Measurements from ENCODE around the gene FOLR2. TPM values are rescaled to one million over a fixed set of nuclear protein-coding genes. Genes with fewer than 3 reads are reported as not detected.

Gene FOLR2
- polyA plus RNA-seq, 1 donor (not counting 4 experiments of a cell fraction or from before 2014, with no cell fraction given): not detected

- TF ChIP-seq CTCF (optimal IDR thresholded peaks at IDR 0.05 in 1 of 3, IDR thresholded peaks at IDR 0.05 in 1 of 3, conservative IDR thresholded peaks at IDR 0.05 in 1 of 3; ENCODE audit: extremely low read depth in 1 of 3, insufficient read depth in 2 of 3, low read length in 3 of 3) (no peak), EZH2 (IDR thresholded peaks at IDR 0.05; ENCODE audit: low read length) (no peak)
- no peak for FAIRE-seq
Measured at GRCh38 chr11:72247584-72247983, 31.0 kb downstream of the FOLR2 start.

GRCh38 chr11:72249961-72250360 is 33.4 kb downstream of the FOLR2 start:
- Histone ChIP-seq H3K27me3 (ENCODE audit: control insufficient read depth, extremely low read depth, insufficient read depth, low read length) (peaks cover 39% of the 10 kb centered on the region), H4K20me1 (ENCODE audit: control insufficient read depth, extremely low read depth, insufficient read depth, low read length) (no peaks in the 10 kb centered on the region), H3K4me2 (ENCODE audit: control insufficient read depth, extremely low read depth, insufficient read depth, low read depth, low read length) (no peak overlapping the region), H3K9me3 (ENCODE audit: control insufficient read depth, low read depth, low read length) (no peaks in the 10 kb centered on the region), H3K36me3 (ENCODE audit: control insufficient read depth in 2 of 2, extremely low read depth in 1 of 2, insufficient read depth in 2 of 2, low read length in 2 of 2) (no peaks in the 10 kb centered on the region), H3K4me1 (ENCODE audit: control insufficient read depth, extremely low read depth, insufficient read depth, low read length) (no peaks in the 10 kb centered on the region), H3K9me1 (ENCODE audit: control insufficient read depth, extremely low read depth, insufficient read depth, low read length) (no peaks in the 10 kb centered on the region), H2AFZ (ENCODE audit: control insufficient read depth, low read length) (no peak overlapping the region), H3K4me3 (ENCODE audit: control insufficient read depth in 2 of 3, extremely low read depth in 1 of 3, insufficient read depth in 2 of 3, low read depth in 1 of 3, low read length in 3 of 3) (no peak overlapping the region), H3K79me2 (ENCODE audit: control insufficient read depth, insufficient read depth, low read length) (no peaks in the 10 kb centered on the region), H3K27ac (ENCODE audit: control insufficient read depth, insufficient read depth, low read length) (no peak overlapping the region), H3K9ac (ENCODE audit: control insufficient read depth, extremely low read depth, insufficient read depth, low read length) (no peak overlapping the region)
- FAIRE-seq: no peak
- DNase-seq (ENCODE audit: low read depth, low spot score): no peak
- dilution Hi-C loops (cut with MboI; ENCODE audit: extremely low pct_ligation_motif_present, low sequenced_read_pairs): no loop called here
- TF ChIP-seq CTCF (optimal IDR thresholded peaks at IDR 0.05 in 1 of 3, IDR thresholded peaks at IDR 0.05 in 1 of 3, conservative IDR thresholded peaks at IDR 0.05 in 1 of 3; ENCODE audit: extremely low read depth in 1 of 3, insufficient read depth in 2 of 3, low read length in 3 of 3): no peak
- TF ChIP-seq EZH2 (IDR thresholded peaks at IDR 0.05; ENCODE audit: low read length): no peak

More at GRCh38 chr11:72247584-72247983, 31.0 kb downstream of the FOLR2 start:
- Histone ChIP-seq H3K4me2 (ENCODE audit: control insufficient read depth, extremely low read depth, insufficient read depth, low read depth, low read length) (no peak overlapping the region), H3K9me3 (ENCODE audit: control insufficient read depth, low read depth, low read length) (no peaks in the 10 kb centered on the region), H3K9me1 (ENCODE audit: control insufficient read depth, extremely low read depth, insufficient read depth, low read length) (no peaks in the 10 kb centered on the region), H3K79me2 (ENCODE audit: control insufficient read depth, insufficient read depth, low read length) (no peaks in the 10 kb centered on the region), H3K4me3 (ENCODE audit: control insufficient read depth in 2 of 3, extremely low read depth in 1 of 3, insufficient read depth in 2 of 3, low read depth in 1 of 3, low read length in 3 of 3) (no peak overlapping the region), H3K36me3 (ENCODE audit: control insufficient read depth in 2 of 2, extremely low read depth in 1 of 2, insufficient read depth in 2 of 2, low read length in 2 of 2) (no peaks in the 10 kb centered on the region), H3K27ac (ENCODE audit: control insufficient read depth, insufficient read depth, low read length) (no peak overlapping the region), H3K27me3 (ENCODE audit: control insufficient read depth, extremely low read depth, insufficient read depth, low read length) (peaks cover 58% of the 10 kb centered on the region), H4K20me1 (ENCODE audit: control insufficient read depth, extremely low read depth, insufficient read depth, low read length) (no peaks in the 10 kb centered on the region), H3K4me1 (ENCODE audit: control insufficient read depth, extremely low read depth, insufficient read depth, low read length) (no peaks in the 10 kb centered on the region), H3K9ac (ENCODE audit: control insufficient read depth, extremely low read depth, insufficient read depth, low read length) (no peak overlapping the region), H2AFZ (ENCODE audit: control insufficient read depth, low read length) (no peak overlapping the region)
- no peak for DNase-seq (ENCODE audit: low read depth, low spot score)
- dilution Hi-C loops (cut with MboI; ENCODE audit: extremely low pct_ligation_motif_present, low sequenced_read_pairs): no loop called here

Measured in keratinocyte (primary cell).